ENCODE data around the gene SBNO2.
A peak's percentile ranks its signal among the peaks of the same experiment; 100 is the strongest.

Gene SBNO2, protein sequence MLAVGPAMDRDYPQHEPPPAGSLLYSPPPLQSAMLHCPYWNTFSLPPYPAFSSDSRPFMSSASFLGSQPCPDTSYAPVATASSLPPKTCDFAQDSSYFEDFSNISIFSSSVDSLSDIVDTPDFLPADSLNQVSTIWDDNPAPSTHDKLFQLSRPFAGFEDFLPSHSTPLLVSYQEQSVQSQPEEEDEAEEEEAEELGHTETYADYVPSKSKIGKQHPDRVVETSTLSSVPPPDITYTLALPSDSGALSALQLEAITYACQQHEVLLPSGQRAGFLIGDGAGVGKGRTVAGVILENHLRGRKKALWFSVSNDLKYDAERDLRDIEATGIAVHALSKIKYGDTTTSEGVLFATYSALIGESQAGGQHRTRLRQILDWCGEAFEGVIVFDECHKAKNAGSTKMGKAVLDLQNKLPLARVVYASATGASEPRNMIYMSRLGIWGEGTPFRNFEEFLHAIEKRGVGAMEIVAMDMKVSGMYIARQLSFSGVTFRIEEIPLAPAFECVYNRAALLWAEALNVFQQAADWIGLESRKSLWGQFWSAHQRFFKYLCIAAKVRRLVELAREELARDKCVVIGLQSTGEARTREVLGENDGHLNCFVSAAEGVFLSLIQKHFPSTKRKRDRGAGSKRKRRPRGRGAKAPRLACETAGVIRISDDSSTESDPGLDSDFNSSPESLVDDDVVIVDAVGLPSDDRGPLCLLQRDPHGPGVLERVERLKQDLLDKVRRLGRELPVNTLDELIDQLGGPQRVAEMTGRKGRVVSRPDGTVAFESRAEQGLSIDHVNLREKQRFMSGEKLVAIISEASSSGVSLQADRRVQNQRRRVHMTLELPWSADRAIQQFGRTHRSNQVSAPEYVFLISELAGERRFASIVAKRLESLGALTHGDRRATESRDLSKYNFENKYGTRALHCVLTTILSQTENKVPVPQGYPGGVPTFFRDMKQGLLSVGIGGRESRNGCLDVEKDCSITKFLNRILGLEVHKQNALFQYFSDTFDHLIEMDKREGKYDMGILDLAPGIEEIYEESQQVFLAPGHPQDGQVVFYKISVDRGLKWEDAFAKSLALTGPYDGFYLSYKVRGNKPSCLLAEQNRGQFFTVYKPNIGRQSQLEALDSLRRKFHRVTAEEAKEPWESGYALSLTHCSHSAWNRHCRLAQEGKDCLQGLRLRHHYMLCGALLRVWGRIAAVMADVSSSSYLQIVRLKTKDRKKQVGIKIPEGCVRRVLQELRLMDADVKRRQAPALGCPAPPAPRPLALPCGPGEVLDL (N-terminal part only)

DNA sequence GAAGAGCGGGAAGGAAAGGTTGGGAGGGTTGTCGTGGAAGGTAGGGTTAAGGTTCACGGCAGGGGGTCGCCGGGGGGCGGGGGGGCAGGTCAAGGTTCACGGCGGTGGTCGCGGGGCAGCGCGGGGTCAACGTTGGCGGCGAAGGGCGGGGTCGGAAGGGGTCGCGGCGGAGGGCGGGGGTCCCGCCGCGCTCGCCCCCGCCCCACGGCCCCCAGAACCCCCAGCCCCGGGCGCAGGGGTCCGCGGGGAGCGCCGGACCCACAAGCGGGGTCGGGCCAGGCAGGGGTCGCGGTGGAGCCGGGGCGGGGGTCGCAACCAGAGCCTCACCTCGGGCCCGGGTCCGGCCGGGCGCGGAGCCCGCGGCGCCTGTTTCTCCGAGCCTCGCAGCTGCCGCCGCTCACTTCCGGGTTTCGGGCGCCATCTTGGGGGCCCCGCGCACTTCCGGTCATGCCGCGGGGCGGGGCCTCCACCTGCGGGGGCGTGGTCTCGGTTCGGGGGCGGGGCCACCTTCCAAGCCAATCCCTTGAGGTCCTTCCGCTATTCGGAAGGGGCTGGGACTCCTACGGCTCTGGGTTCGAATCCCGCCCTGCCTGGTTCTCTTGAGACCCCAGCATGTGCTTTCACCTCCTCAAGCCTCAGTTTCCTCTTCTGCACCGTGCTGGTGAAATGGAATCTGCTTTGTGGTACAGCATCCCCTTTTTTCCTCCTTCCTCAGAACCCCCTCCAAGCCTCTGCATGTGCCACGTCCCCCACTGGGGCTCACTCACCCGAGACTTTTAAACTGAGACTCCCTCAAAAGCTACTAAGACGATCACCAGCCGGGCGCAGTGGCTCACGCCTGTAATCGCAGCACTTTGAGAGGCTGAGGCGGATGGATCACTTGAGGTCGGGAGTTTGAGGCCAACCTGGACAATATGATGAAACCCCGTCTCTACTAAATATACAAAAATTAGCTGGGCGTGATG, at the start of gene SBNO2:
Gene SBNO2 (minus strand): TSS at position 424 of the 965 bp plus-strand sequence. CDS start 19,992 bp downstream, outside the sequence.
- DNase-seq (ENCODE audit: low read depth): peak; percentile 85

DNA sequence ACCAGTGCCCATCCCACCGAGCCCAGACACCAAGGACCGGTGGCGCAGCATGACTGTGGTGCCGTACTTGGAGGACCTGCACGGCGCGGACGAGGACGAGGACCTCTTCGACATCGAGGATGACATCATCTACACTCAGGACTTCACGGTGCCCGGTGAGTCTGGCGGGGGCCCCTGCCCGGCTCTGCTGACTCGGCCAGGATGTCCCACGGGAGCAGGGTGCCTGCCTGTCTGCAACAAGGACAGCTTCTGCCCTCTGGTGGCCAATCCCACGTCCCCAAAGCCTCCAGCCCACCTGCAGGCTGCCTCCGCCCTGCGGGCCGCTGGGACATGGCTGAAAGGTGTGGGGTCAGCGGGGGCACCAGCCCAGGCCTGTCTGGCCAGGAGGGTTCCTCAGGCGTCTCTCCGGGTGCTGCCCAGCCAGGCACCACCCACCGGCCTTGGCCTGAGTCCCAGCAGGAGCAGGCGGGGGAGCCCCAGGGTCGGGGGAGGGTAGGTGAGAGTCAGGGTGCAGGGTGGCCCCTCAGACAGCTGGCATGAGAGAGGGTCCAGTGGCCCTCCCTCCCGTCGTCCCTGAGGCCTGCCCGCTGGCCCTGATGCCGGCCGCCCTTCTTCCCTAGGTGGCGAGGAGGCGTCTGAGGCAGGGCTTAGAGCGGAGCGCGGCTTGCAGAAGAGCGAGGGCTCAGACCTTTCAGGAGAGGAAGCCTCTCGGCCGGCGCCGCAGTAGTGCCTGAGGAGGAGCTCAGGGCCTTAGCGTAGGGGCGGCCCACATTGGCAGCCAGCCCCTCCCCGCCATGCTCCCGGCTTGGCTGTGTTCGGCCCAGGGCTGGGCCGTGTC, 49.2 kb upstream of the SBNO2 start:
- DNase-seq (ENCODE audit: low read depth): peak; percentile 44

DNA sequence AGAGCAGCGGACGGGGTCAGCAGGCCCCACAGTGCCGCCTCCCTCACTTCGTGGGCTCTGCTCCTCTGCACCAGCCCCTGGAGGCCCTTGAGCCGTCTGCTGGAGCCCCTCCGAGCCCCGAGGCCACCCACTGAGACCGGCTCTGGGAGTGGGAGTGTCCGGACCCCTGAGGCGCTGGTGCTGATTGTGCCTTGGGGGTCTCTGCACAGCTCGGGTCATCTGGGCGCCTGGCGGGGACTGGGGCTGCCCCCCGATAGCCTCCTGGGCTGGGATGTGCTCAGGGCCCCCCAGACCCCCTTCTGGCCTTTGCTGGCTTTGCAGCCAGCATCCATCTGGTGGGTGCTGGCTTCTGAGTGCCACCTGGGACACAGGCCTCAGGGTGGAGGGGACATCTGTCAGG, 48.3 kb upstream of the SBNO2 start:
- DNase-seq (ENCODE audit: low read depth): no peak

DNA sequence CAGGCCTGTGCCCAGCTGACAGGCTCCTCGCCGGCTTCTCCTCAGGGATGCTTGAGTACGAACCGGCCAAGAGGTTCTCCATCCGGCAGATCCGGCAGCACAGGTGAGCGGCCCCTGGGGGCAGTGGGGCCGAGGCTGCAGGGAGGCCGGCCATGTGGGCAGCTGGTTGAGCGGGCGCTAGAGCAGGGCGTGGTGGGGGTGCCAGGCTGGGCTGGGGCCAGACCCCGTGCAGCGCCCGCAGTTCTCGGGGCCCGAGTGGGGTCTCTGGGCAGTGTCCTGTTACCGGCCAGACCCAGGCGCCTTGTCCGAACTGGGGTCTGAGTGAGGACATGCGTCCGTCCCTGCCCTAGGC, 47.8 kb upstream of the SBNO2 start:
- DNase-seq (ENCODE audit: low read depth): no peak

DNA sequence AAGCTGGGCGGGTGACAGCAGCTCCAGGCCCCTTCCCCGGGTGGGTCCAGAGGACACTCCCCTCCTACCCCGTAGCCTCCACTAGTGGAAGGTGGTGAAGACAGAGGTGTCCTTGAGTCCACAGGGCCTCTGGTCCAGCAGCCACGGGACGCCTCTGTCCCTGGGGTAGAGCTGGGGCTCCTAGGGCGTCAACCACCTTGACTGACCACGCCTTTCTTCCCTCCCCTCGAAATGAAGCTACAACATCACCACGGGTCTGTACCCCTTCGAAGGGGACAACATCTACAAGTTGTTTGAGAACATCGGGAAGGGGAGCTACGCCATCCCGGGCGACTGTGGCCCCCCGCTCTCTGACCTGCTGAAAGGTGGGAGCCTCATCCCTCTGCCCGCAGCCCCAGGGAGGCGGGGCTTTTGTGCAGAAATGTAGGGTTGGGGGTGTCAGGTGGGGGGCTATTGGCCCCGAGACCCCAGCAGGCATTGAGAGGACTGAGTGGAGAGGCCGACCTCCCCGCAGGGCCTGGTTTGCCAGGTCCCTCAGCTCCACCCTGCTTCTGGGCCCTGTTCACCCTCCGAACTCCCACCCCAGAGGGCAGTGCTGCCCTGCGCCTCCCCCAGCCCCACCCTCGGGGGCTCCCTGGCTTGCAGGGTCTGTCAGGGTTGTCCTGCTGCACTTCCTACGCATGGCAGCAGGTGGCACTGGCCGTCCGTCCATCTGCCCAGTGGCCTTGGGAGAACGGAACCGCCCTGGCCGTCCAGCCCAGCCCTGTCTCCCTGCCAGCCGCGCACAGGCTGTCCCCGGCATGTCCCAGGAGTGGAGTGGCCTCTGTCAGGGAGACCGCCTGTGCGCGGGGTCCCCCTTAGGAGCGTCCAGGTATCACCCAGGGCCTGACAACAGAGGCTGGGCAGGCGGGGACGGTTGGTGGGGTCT, 47.2 kb upstream of the SBNO2 start:
- peak; percentile 46 for DNase-seq (ENCODE audit: low read depth)

DNA sequence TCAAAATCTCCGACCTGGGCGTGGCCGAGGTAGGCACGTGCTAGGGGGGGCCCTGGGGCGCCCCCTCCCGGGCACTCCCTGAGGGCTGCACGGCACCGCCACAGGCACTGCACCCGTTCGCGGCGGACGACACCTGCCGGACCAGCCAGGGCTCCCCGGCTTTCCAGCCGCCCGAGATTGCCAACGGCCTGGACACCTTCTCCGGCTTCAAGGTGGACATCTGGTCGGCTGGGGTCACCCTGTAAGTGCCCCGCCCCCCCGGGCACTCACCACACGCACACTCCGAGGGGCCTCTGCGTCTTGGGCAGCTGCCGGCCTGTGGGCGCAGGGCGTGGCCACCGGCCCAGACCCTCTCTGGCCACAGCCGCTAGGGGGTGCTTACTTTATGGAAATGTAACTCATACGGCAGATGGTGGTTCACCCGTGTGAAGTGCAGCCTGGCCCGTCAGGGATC, 46.4 kb upstream of the SBNO2 start:
- DNase-seq (ENCODE audit: low read depth): no peak

DNA sequence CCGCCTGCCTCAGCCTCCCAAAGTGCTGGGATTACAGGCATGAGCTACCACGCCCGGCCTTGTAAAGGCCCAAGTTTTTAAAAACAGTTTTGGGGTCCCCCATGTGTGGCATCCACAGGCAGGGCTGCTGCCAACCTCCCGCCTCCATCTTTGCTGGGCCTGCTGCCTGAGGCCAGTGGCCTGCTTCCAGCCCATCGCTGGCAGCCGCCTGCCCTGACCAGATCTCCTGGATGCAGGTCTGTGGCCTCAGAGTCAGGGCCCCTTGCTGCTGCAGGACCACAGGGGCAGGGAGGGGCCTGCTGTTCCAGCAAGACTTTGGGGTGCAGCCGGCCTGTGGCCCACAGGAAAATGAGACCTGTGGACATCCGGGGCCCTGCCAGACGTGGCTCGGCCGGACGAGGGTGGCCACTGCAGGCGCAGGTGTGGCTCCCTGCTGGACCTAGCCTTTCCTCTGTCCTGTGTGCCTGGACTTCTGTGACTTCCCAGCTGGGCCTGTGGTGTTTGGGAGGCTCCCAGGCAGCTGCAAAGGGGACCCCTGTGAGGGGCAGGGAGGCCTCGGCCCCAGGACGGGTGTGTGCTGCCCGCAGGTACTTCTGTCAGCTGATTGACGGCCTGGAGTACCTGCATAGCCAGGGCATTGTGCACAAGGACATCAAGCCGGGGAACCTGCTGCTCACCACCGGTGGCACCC, 45.9 kb upstream of the SBNO2 start:
- DNase-seq (ENCODE audit: low read depth): no peak

DNA sequence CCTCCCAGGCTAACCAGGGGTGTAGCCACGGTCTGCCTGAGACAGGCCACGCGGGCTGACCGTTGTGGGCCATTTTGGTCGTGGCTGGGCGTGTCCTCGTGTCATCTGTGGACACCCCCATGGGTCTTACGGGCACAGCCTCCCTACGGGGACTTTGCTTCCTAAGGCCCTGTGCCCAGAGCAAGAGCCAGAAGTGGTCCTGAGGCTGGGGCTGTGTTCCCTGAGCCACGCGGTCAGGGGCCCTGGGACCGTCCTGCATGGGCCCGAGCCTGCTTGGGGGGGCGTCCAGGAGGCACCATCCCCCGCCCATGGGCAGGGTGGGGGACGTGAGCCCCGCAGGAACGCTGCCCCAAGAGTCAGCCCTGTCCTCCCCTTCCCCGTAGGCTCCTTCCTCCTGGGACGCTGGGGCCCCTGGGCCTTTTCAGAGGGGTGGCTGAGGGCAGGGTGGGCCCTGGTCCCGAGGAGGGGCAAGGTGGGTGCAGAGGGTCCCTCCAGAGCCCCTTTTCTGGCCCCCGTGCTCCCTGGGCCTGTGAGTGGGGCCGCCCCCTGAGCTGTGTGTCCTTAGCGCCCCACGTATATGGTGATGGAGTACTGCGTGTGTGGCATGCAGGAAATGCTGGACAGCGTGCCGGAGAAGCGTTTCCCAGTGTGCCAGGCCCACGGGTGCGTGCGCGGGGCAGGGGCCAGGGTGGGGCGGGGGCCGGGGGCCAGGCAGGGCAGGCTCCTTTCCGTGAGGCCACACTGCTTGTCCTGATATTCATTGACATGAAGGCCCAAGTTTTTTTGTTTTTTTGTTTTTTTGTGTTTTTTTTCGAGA, 44.9 kb upstream of the SBNO2 start:
- DNase-seq (ENCODE audit: low read depth): no peak

DNA sequence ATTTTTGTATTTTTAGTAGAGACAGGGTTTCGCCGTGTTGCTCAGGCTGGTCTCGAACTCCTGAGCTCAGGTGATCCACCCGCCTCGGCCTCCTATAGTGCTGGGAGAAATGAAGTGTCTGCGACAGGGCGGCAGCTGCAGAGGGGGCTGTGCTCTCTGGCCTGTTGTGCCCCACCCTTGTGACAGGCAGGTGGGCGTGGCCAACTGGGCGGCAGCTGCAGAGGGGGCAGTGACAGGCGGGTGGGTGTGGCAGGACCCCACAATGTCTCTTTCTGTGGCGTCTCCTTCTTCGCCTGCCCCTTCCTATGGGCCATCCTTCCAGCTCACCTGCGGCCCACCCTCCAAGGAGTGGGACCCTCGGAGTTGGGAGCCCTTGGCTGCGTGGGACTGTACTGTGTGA, 43.3 kb upstream of the SBNO2 start:
- DNase-seq (ENCODE audit: low read depth): no peak

DNA sequence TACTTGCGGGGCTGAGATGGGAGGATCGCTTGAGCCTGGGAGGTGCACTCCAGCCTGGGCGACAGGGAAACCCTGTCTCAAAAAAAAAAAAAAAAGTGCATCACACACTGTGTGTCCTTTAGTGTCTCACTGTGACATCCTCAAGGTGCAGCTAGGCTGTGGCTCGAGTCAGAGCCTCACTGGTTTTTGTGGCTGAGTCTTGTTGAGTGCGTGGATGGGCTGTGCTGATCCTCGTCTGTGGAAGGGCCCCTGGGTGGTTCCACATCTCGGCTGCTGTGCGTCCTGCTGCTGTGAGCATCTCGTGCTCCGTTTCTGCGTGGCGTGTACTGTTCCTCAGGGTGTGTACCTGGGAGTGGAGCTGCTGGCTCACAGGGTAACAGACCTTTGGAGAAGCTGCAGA, 42.7 kb upstream of the SBNO2 start:
- no peak for DNase-seq (ENCODE audit: low read depth)

DNA sequence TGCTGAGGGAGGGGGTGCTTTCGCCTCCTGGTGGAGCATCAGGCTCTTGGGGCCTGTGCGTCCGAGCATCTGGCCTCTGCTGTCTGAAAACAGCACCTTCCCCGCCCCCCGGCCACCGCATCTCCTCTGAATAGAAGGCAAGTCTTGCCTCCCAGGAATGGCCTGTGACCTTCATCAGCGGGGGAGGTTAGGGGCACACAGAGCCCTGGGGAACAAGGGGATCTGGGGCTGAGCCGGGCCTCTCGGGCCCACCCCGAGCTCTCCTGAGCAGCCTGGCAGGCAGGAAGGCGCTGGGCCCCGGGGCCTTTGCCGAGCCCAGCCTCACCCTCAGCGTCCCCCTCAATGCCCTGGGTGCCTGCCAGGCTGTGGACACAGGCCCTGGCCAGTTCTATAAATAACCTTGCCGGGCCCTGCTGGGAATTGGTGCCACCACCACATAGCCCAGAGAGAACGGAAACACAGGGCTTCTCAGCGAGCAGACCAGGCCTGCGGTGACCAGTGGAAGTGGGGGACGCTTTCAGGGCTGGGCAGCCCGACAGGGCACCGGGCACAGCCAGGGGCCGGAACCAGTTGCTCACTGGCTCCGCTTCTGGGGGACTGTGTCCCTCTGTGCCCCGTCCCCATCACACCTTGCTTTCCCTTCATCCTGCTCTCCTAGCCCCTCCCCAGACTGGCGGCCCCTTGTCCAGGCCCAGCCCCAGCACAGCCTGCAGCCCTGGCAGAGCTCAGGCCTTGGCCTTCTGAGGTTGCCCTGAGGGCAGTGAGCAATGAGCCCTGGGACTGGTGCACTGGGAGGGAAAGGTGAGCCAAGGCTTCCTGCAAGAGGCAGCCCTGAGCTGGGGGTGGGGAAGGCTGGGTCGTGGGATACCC, 41.0 kb upstream of the SBNO2 start:
- DNase-seq (ENCODE audit: low read depth): no peak

DNA sequence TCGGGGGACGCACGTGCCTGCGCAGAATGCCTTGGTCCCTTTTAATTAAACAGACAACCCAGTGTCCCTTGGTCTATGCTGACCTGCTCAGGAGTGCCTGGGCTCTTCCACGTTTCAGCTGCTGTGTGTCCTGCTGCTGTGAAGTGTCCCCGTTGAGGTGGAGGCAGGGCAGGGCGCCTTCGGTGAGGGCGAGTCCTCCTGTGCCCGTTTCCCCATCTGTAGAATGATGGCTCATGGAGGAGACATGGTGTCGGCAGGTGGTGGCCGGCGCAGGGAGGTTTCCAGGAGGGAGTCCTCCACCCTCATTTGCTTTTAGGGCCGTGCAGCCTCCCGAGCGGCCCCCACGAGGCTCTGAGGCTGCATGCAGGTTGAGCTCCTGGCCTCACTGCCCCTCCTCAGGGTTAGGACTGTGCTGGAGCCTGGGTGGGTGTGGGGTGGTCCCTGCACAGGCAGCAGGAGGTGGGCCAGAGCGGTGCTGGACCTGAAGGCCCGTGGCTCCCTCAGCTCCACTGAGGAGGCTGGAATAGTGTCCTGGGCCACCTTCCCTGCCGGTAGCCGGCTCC, 40.3 kb upstream of the SBNO2 start:
- no peak for DNase-seq (ENCODE audit: low read depth)

DNA sequence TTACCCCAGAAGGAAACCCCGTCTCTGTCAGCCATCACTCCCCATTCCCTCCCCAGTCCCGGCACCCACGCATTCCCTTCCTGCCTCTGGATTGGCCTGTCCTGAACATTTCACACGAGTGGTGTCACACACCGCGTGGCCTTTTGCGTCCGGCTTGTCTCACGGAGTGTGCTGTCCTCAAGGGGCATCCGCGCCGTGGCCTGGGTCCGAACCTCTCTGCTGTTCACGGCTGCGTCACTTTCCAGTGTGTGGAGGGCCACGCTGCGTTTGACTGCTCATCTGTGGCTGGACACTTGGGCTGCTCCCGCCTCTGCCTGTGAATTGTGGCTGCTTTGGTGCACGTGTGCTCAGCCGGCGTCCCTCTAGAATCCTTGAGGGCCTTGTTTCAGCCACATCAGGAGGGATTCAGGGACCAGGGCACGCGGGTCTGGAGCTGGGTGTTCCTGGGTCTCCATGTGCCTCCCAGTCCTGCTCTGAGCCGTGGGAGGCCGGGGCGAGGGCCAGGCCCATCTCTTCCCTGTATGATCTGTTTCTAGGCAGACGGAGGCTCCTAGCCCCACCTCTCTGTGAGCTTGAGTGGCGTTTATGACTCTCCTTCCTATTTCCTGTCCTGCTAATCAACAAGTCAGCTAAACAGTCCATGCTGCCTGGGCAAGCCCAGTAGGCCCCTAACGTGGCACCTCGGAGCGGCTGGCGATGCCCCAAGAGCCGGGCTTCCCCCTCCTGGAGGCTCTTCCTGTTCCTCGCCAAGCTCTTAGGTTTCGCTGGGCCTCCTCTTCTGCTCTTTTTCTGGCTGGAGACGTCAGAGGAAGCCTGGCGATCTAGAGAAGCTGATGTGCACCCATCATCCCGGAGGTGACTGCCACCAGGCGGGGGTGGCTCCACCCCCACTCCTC, 39.6 kb upstream of the SBNO2 start:
- peak; percentile 90 for DNase-seq (ENCODE audit: low read depth)

DNA sequence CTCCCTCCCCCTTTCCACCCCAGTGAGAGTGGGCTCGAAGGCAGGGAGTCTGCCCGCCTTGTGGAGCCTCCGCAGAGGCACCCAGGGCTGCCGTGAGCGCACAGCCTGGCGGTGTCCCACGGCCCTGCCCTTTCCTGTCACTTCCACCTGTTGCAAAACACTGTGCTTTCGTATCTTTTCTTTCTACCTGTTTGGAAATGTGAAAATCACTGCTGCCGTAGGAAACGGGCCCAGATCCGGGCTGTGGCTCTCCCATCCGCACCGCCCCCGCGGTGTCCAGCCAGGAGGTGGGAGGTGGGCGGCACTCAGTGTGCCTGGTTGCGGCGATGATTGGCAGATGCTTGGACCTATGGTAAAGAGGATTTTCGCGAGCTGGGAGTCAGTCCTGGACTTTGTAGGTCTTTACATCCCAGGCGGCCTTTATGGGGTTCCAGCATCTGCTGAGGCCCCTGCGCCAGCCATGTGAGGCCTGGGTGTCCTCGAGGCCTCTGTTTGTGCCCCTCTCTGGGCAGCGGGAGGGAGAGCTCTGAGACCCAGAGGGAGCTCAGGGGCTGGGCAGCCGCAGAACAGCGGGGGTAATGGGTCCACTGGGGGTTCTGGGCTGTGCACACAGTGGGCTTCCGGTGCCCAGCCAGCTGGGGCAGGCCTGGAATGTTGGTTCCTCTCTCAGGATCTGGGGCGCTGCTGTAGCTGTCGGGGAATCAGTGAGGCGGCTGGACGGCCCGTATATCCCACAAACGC, 37.6 kb upstream of the SBNO2 start:
- no peak for DNase-seq (ENCODE audit: low read depth)

DNA sequence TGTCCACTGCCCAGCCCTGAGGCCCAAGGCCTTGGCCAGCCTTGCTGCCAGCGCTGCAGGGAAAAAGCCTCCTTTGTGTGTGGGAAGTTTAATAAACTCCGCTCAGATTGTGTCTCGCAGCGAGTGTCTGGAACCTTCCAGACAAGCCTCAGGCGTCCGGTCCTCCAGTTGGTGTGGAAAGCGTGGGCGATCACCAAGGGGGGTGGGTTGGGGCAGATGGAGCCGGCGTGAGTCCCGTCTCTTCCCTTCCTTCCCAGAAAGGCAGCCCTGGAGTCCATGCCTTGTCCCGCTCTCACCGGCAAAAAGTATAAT, 36.1 kb upstream of the SBNO2 start:
- DNase-seq (ENCODE audit: low read depth): no peak

All from iris pigment epithelial cell (primary cell).